Measurements from ENCODE around the gene CCDC171. TPM values are rescaled to one million over a fixed set of nuclear protein-coding genes. Genes with fewer than 3 reads are reported as not detected.

Gene CCDC171
- total RNA-seq, 1 experiment from 2014 or later, result 2.8 TPM

GRCh38 chr9:15746905-15747304, 194.1 kb downstream of the CCDC171 start (continued):
- TF ChIP-seq OVOL2 (CRISPR knock-in tag; IDR thresholded peaks at IDR 0.05; ENCODE audit: borderline replicate concordance), result no peak
- no peak for TF ChIP-seq CREM (CRISPR knock-in tag; IDR thresholded peaks at IDR 0.05)

- ChIA-PET POLR2A (no interaction called here), CTCF (no interaction called here)
- Mint-ChIP-seq H3K36me3 (no peaks in the 10 kb centered on the region), H3K4me1 (peaks cover 3% of the 10 kb centered on the region), H3K9me3 (peaks cover 14% of the 10 kb centered on the region), H3K27me3 (ENCODE audit: low read depth) (no peaks in the 10 kb centered on the region), H3K4me3 (no peak overlapping the region), H3K27ac (no peak overlapping the region)
- no peak for ATAC-seq
- DNase-seq (ENCODE audit: low spot score), result no peak
- no peak for TF ChIP-seq ZNF281 (CRISPR knock-in tag; IDR thresholded peaks at IDR 0.05)
- no peak for TF ChIP-seq STAT6 (CRISPR knock-in tag; conservative IDR thresholded peaks at IDR 0.05; ENCODE audit: low read depth)
- TF ChIP-seq MYBL2 (CRISPR knock-in tag; IDR thresholded peaks at IDR 0.05), result no peak
- TF ChIP-seq CTCF (IDR thresholded peaks at IDR 0.05), result no peak
- TF ChIP-seq PRDM15 (CRISPR knock-in tag; IDR thresholded peaks at IDR 0.05), result no peak
- no peak for TF ChIP-seq ZNF423 (CRISPR knock-in tag; IDR thresholded peaks at IDR 0.05)
- no peak for TF ChIP-seq HMGA2 (CRISPR knock-in tag; IDR thresholded peaks at IDR 0.05)
These were observed 202.8 kb downstream of the CCDC171 start for GRCh38 chr9:15755660-15756059.

GRCh38 chr9:15761551-15761950, 208.7 kb downstream of the CCDC171 start:
- DNase-seq (ENCODE audit: low spot score) (no peak), ATAC-seq (no peak)
- ChIA-PET POLR2A (no interaction called here), CTCF (no interaction called here)
- no peak overlapping the region for H3K4me3 Mint-ChIP-seq
- H3K27ac Mint-ChIP-seq, result no peak overlapping the region
- no peaks in the 10 kb centered on the region for H3K36me3 Mint-ChIP-seq
- H3K27me3 Mint-ChIP-seq (ENCODE audit: low read depth), result no peaks in the 10 kb centered on the region
- H3K4me1 Mint-ChIP-seq, result peaks cover 6% of the 10 kb centered on the region
- peaks cover 14% of the 10 kb centered on the region for H3K9me3 Mint-ChIP-seq
- TF ChIP-seq PRRX2 (CRISPR knock-in tag; IDR thresholded peaks at IDR 0.05) (no peak), CREM (CRISPR knock-in tag; IDR thresholded peaks at IDR 0.05) (no peak), ZNF396 (CRISPR knock-in tag; IDR thresholded peaks at IDR 0.05; ENCODE audit: borderline replicate concordance) (no peak), ZNF281 (CRISPR knock-in tag; IDR thresholded peaks at IDR 0.05) (no peak), IRF1 (CRISPR knock-in tag; IDR thresholded peaks at IDR 0.05) (no peak), OVOL2 (CRISPR knock-in tag; IDR thresholded peaks at IDR 0.05; ENCODE audit: borderline replicate concordance) (no peak), EMX1 (CRISPR knock-in tag; IDR thresholded peaks at IDR 0.05) (no peak), MLX (CRISPR knock-in tag; IDR thresholded peaks at IDR 0.05) (no peak), PREB (CRISPR knock-in tag; IDR thresholded peaks at IDR 0.05; ENCODE audit: borderline replicate concordance) (no peak)
